Endothelial cell of umbilical vein (primary cell): ENCODE measurements around the gene RBX1.

Experiments used
- CTCF ChIP-seq, 2 donors: IDR thresholded peaks; 1 replicate in 1 of 2; 2 replicates in 1 of 2; pipeline ENCODE4 v1.5.1; 2011; ENCODE audit warnings: low read length in 2 of 2, mild to moderate bottlenecking in 2 of 2, moderate library complexity in 2 of 2, control low read depth in 1 of 2, inconsistent platforms in 1 of 2, low read depth in 1 of 2; ENCODE audit not compliant: insufficient read depth in 1 of 2; ENCODE audit errors: extremely low read depth in 1 of 2
- EZH2 ChIP-seq: IDR thresholded peaks from 2 replicates; pipeline ENCODE4 v1.6.1; 2012; ENCODE audit warnings: borderline replicate concordance, low read depth, mild to moderate bottlenecking, moderate library complexity, low read length, inconsistent platforms; ENCODE audit not compliant: severe bottlenecking
- MAX ChIP-seq: IDR thresholded peaks from 2 replicates; pipeline ENCODE4 v1.6.1; 2011; ENCODE audit not compliant: insufficient read depth, insufficient read length
- POLR2A ChIP-seq: IDR thresholded peaks from 2 replicates; pipeline ENCODE4 v1.6.1; 2012; ENCODE audit warnings: low read depth, mild to moderate bottlenecking, control low read depth, low read length
- POLR2AphosphoS5 ChIP-seq: IDR thresholded peaks from 2 replicates; pipeline ENCODE4 v1.6.1; 2012; ENCODE audit warnings: low read depth, mild to moderate bottlenecking, control low read depth, low read length, moderate library complexity; ENCODE audit not compliant: insufficient read depth

GRCh38 chr22:40997520-40997919 lies 46.3 kb downstream of the RBX1 start:
- TF ChIP-seq CTCF (IDR thresholded peaks at IDR 0.05; ENCODE audit: extremely low read depth in 1 of 2, insufficient read depth in 1 of 2, low read depth in 1 of 2, low read length in 2 of 2) (no peak), EZH2 (no peak), POLR2AphosphoS5 (no peak), POLR2A (no peak), MAX (no peak)
